Mesothelial cell of epicardium (in vitro differentiated cells): ENCODE measurements around the gene AKAP10. TPM values are rescaled to one million over a fixed set of nuclear protein-coding genes. Genes with fewer than 3 reads are reported as not detected.

Source experiments
- DNase-seq, 2 experiments: peaks; one replicate each; pipeline ENCODE4 v3.0.0; 2021; ENCODE audit warnings: low spot score in 2 of 2; ENCODE audit not compliant: unreplicated experiment in 2 of 2
- H3K27ac Mint-ChIP-seq: 2 replicates; pipeline ENCODE4 v1.8.0; 2021; ENCODE audit warnings: mixed read lengths
- H3K27me3 Mint-ChIP-seq: 2 replicates; pipeline ENCODE4 v1.8.0; 2021; ENCODE audit warnings: low read depth, mixed read lengths
- H3K36me3 Mint-ChIP-seq: 2 replicates; pipeline ENCODE4 v1.8.0; 2021; ENCODE audit warnings: mixed read lengths
- H3K4me1 Mint-ChIP-seq: 2 replicates; pipeline ENCODE4 v1.8.0; 2021; ENCODE audit warnings: mixed read lengths
- H3K4me3 Mint-ChIP-seq: 2 replicates; pipeline ENCODE4 v1.8.0; 2021; ENCODE audit warnings: mild to moderate bottlenecking, moderate library complexity, mixed read lengths
- H3K9me3 Mint-ChIP-seq: 2 replicates; pipeline ENCODE4 v1.8.0; 2021; ENCODE audit warnings: mixed read lengths
- CTCF ChIP-seq: fragments of 200-600 bp; sonication (generic); IDR thresholded peaks from one replicate; pipeline ENCODE4 v1.5.0; 2021; ENCODE audit warnings: antibody characterized with exemption; ENCODE audit not compliant: unreplicated experiment
- total RNA-seq: library from RNA; stranded (reverse); gene quantifications from 3 replicates; pipeline ENCODE4 v1.2.1, GENCODE V29; 2021

AKAP10 gene
- total RNA-seq, 1 donor from 2014 or later, result 39.0 TPM

GRCh38 chr17:19904924-19905323, 72.7 kb downstream of the AKAP10 start:
- Mint-ChIP-seq H3K4me1 (no peaks in the 10 kb centered on the region), H3K4me3 (no peak overlapping the region), H3K36me3 (peaks cover 43% of the 10 kb centered on the region), H3K27ac (no peak overlapping the region), H3K27me3 (no peaks in the 10 kb centered on the region), H3K9me3 (no peaks in the 10 kb centered on the region)
- no peak for TF ChIP-seq CTCF
- no peak for DNase-seq

GRCh38 chr17:19904412-19904811, 73.2 kb downstream of the AKAP10 start:
- H3K36me3 Mint-ChIP-seq, result peaks cover 40% of the 10 kb centered on the region
- no peak for TF ChIP-seq CTCF
- no peaks in the 10 kb centered on the region for H3K9me3 Mint-ChIP-seq
- no peak for DNase-seq
- no peak overlapping the region for H3K27ac Mint-ChIP-seq
- no peaks in the 10 kb centered on the region for H3K4me1 Mint-ChIP-seq
- no peak overlapping the region for H3K4me3 Mint-ChIP-seq
- H3K27me3 Mint-ChIP-seq, result no peaks in the 10 kb centered on the region

- H3K27ac Mint-ChIP-seq, result no peak overlapping the region
- H3K4me1 Mint-ChIP-seq, result peaks cover 13% of the 10 kb centered on the region
- no peaks in the 10 kb centered on the region for H3K27me3 Mint-ChIP-seq
- peaks cover 20% of the 10 kb centered on the region for H3K36me3 Mint-ChIP-seq
- H3K9me3 Mint-ChIP-seq, result no peaks in the 10 kb centered on the region
- no peak for TF ChIP-seq CTCF
- DNase-seq, result no peak
- no peak overlapping the region for H3K4me3 Mint-ChIP-seq
Observed at GRCh38 chr17:19900809-19901208, 76.8 kb downstream of the AKAP10 start.

GRCh38 chr17:19897903-19898302, 79.7 kb downstream of the AKAP10 start:
- peaks cover 8% of the 10 kb centered on the region for H3K36me3 Mint-ChIP-seq
- H3K27ac Mint-ChIP-seq, result peak overlapping the region; percentile 19
- H3K4me3 Mint-ChIP-seq, result no peak overlapping the region
- TF ChIP-seq CTCF, result no peak
- H3K27me3 Mint-ChIP-seq, result no peaks in the 10 kb centered on the region
- peaks cover 13% of the 10 kb centered on the region for H3K4me1 Mint-ChIP-seq
- no peaks in the 10 kb centered on the region for H3K9me3 Mint-ChIP-seq
- DNase-seq, result no peak

GRCh38 chr17:19897090-19897837, 80.4 kb downstream of the AKAP10 start:
- peaks cover 8% of the 10 kb centered on the region for H3K36me3 Mint-ChIP-seq
- H3K9me3 Mint-ChIP-seq, result no peaks in the 10 kb centered on the region
- H3K27ac Mint-ChIP-seq, result peak overlapping the region; percentile 34
- H3K4me1 Mint-ChIP-seq, result peaks cover 13% of the 10 kb centered on the region
- no peaks in the 10 kb centered on the region for H3K27me3 Mint-ChIP-seq
- no peak for TF ChIP-seq CTCF
- no peak for DNase-seq
- H3K4me3 Mint-ChIP-seq, result no peak overlapping the region
